ENCODE measurements around the gene TBC1D5. TPM values are rescaled to one million over a fixed set of nuclear protein-coding genes. Genes with fewer than 3 reads are reported as not detected.

TBC1D5 gene
- total RNA-seq, 1 experiment from 2014 or later, result 36.4 TPM

GRCh38 chr3:17290894-17291293 lies 451.5 kb downstream of the TBC1D5 start:
- no peak overlapping the region for H3K4me3 ChIP-seq (ENCODE audit: low read depth, low read length)
- Mint-ChIP-seq H3K4me1 (ENCODE audit: low read depth, unreplicated experiment) (no peaks in the 10 kb centered on the region), H3K27me3 (ENCODE audit: insufficient read depth, unreplicated experiment) (no peaks in the 10 kb centered on the region), H3K4me3 (ENCODE audit: unreplicated experiment) (no peak overlapping the region), H3K27ac (ENCODE audit: unreplicated experiment) (no peak overlapping the region), H3K36me3 (ENCODE audit: insufficient read depth, unreplicated experiment) (no peaks in the 10 kb centered on the region), H3K9me3 (ENCODE audit: unreplicated experiment) (no peaks in the 10 kb centered on the region)
- CTCF ChIA-PET, result no interaction called here
- TF ChIP-seq, protein P1, sequence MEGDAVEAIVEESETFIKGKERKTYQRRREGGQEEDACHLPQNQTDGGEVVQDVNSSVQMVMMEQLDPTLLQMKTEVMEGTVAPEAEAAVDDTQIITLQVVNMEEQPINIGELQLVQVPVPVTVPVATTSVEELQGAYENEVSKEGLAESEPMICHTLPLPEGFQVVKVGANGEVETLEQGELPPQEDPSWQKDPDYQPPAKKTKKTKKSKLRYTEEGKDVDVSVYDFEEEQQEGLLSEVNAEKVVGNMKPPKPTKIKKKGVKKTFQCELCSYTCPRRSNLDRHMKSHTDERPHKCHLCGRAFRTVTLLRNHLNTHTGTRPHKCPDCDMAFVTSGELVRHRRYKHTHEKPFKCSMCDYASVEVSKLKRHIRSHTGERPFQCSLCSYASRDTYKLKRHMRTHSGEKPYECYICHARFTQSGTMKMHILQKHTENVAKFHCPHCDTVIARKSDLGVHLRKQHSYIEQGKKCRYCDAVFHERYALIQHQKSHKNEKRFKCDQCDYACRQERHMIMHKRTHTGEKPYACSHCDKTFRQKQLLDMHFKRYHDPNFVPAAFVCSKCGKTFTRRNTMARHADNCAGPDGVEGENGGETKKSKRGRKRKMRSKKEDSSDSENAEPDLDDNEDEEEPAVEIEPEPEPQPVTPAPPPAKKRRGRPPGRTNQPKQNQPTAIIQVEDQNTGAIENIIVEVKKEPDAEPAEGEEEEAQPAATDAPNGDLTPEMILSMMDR (IDR thresholded peaks at IDR 0.05; ENCODE audit: insufficient read depth in 1 of 2, low read depth in 1 of 2, low read length in 1 of 2, severe bottlenecking in 1 of 2, unreplicated experiment in 1 of 2), result no peak
- H3K9me3 ChIP-seq, result no peaks in the 10 kb centered on the region
- intact Hi-C loops (cut with micrococcal nuclease; ENCODE audit: unreplicated experiment), result no loop called here
- no TSS peak for BruUV-seq (replicated peaks)
- DNase-seq, result no peak
- H3K36me3 ChIP-seq (ENCODE audit: control insufficient read depth, insufficient read depth, low read length), result no peaks in the 10 kb centered on the region
- POLR2A ChIA-PET, result no interaction called here
- H3K27me3 ChIP-seq (replicated peaks; ENCODE audit: control insufficient read depth, insufficient read depth, low read length), result no peaks in the 10 kb centered on the region
- H3K4me1 ChIP-seq, result no peaks in the 10 kb centered on the region

DNA sequence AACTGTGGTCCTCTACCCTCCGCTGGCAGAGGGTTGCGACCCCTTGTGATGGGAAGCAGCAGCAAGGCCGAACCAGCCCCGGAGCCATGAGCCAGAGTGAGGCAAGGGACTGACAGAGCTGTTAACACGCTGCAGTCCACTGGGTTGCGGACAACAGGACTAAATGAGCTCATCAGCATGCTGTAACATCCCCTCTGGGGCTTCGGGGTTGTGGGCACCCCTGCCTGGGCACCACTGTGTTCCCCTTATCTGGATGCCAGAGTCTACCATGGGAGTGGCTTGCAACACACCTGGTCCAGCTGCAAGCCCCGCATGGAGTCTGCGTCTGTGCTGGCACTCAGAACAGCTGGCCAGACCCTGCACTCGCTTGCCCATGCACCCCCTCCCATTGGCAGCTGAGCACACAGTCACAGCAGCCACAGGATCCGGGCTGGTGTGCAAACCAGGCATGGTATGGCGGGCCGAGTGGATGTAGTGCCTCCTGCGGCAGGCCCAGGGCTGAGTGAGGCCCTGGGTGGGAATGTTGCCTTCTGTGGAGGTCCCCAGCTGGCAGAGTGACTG lies 453.5 kb downstream of the TBC1D5 start:
- no peaks in the 10 kb centered on the region for H3K27me3 ChIP-seq (replicated peaks; ENCODE audit: control insufficient read depth, insufficient read depth, low read length)
- TF ChIP-seq, protein P1 (IDR thresholded peaks at IDR 0.05; ENCODE audit: insufficient read depth in 1 of 2, low read depth in 1 of 2, low read length in 1 of 2, severe bottlenecking in 1 of 2, unreplicated experiment in 1 of 2), result no peak
- no peak overlapping the region for H3K4me3 Mint-ChIP-seq (ENCODE audit: unreplicated experiment)
- ChIA-PET CTCF (no interaction called here), POLR2A (no interaction called here)
- H3K36me3 Mint-ChIP-seq (ENCODE audit: insufficient read depth, unreplicated experiment), result no peaks in the 10 kb centered on the region
- H3K36me3 ChIP-seq (ENCODE audit: control insufficient read depth, insufficient read depth, low read length), result no peaks in the 10 kb centered on the region
- no peak overlapping the region for H3K27ac Mint-ChIP-seq (ENCODE audit: unreplicated experiment)
- DNase-seq, result no peak
- intact Hi-C loops (cut with micrococcal nuclease; ENCODE audit: unreplicated experiment), result no loop called here
- H3K9me3 ChIP-seq, result no peaks in the 10 kb centered on the region
- no peak overlapping the region for H3K4me3 ChIP-seq (ENCODE audit: low read depth, low read length)
- BruUV-seq (replicated peaks), result no TSS peak
- H3K9me3 Mint-ChIP-seq (ENCODE audit: unreplicated experiment), result no peaks in the 10 kb centered on the region
- H3K4me1 ChIP-seq, result no peaks in the 10 kb centered on the region
- H3K27me3 Mint-ChIP-seq (ENCODE audit: insufficient read depth, unreplicated experiment), result no peaks in the 10 kb centered on the region
- H3K4me1 Mint-ChIP-seq (ENCODE audit: low read depth, unreplicated experiment), result no peaks in the 10 kb centered on the region

GRCh38 chr3:17287006-17287689 lies 455.3 kb downstream of the TBC1D5 start:
- TF ChIP-seq, protein P1 (IDR thresholded peaks at IDR 0.05; ENCODE audit: insufficient read depth in 1 of 2, low read depth in 1 of 2, low read length in 1 of 2, severe bottlenecking in 1 of 2, unreplicated experiment in 1 of 2), result no peak
- H3K36me3 Mint-ChIP-seq (ENCODE audit: insufficient read depth, unreplicated experiment), result no peaks in the 10 kb centered on the region
- Histone ChIP-seq H3K27me3 (replicated peaks; ENCODE audit: control insufficient read depth, insufficient read depth, low read length) (no peaks in the 10 kb centered on the region), H3K4me1 (no peaks in the 10 kb centered on the region), H3K4me3 (ENCODE audit: low read depth, low read length) (no peak overlapping the region), H3K9me3 (no peaks in the 10 kb centered on the region), H3K36me3 (ENCODE audit: control insufficient read depth, insufficient read depth, low read length) (no peaks in the 10 kb centered on the region)
- DNase-seq, result no peak
- H3K9me3 Mint-ChIP-seq (ENCODE audit: unreplicated experiment), result no peaks in the 10 kb centered on the region
- BruUV-seq (replicated peaks), result no TSS peak
- no peak overlapping the region for H3K27ac Mint-ChIP-seq (ENCODE audit: unreplicated experiment)
- H3K4me3 Mint-ChIP-seq (ENCODE audit: unreplicated experiment), result no peak overlapping the region
- intact Hi-C loops (cut with micrococcal nuclease; ENCODE audit: unreplicated experiment), result no loop called here
- no peaks in the 10 kb centered on the region for H3K27me3 Mint-ChIP-seq (ENCODE audit: insufficient read depth, unreplicated experiment)
- ChIA-PET POLR2A (no interaction called here), CTCF (no interaction called here)
- no peaks in the 10 kb centered on the region for H3K4me1 Mint-ChIP-seq (ENCODE audit: low read depth, unreplicated experiment)
